HCT116 (cell line): Measurements from ENCODE around the gene USP48.

Source experiments
- ATF3 ChIP-seq: IDR thresholded peaks from 2 replicates; pipeline ENCODE4 v1.6.1; 2012
- CTCF ChIP-seq, 3 experiments: fragments of 200-600 bp in 1 of 3; sonication (generic) in 1 of 3; IDR thresholded peaks in 2 of 3; conservative IDR thresholded peaks in 1 of 3; 2 replicates each; pipeline ENCODE4 v1.5.1; 2012 to 2017; ENCODE audit warnings: low read depth in 2 of 3, low read length in 2 of 3, antibody characterized with exemption in 1 of 3, borderline replicate concordance in 1 of 3, control low read depth in 1 of 3, mild to moderate bottlenecking in 1 of 3, mixed read lengths in 1 of 3, mixed run types in 1 of 3, moderate library complexity in 1 of 3; ENCODE audit not compliant: insufficient read depth in 1 of 3
- EZH2phosphoT487 ChIP-seq: fragments of 200-600 bp; IDR thresholded peaks from 2 replicates; pipeline ENCODE4 v1.6.1; 2018; ENCODE audit warnings: antibody characterized with exemption, borderline replicate concordance
- MAX ChIP-seq: IDR thresholded peaks from 2 replicates; pipeline ENCODE4 v1.6.1; 2012
- POLR2AphosphoS5 ChIP-seq: IDR thresholded peaks from 2 replicates; pipeline ENCODE4 v1.6.1; 2011; ENCODE audit warnings: mild to moderate bottlenecking, low read depth, low read length, moderate library complexity
- SP1 ChIP-seq: IDR thresholded peaks from 2 replicates; pipeline ENCODE4 v1.6.1; 2012; ENCODE audit warnings: low read depth
- TCF7L2 ChIP-seq: IDR thresholded peaks from 2 replicates; pipeline ENCODE4 v1.7.0; 2011; ENCODE audit warnings: borderline replicate concordance, inconsistent platforms; ENCODE audit not compliant: insufficient read depth, insufficient read length; ENCODE audit errors: extremely low read depth

- TF ChIP-seq POLR2AphosphoS5 (no peak), MAX (no peak), EZH2phosphoT487 (no peak), TCF7L2 (no peak), CTCF (IDR thresholded peaks at IDR 0.05 in 2 of 3, conservative IDR thresholded peaks at IDR 0.05 in 1 of 3; ENCODE audit: borderline replicate concordance in 1 of 3, insufficient read depth in 1 of 3, low read depth in 2 of 3, low read length in 2 of 3) (no peak), ATF3 (no peak), SP1 (no peak)
Measured at GRCh38 chr1:21701401-21701800, 81.5 kb downstream of the USP48 start.
